GM18520 (cell line): ENCODE data around the gene PTPRK.
"Not testable (repeated sequence)": the region's sequence is repeated elsewhere in the genome, so short reads cannot be mapped to it uniquely, and the experiment has no call there.

Source experiments
- ATAC-seq: cut with Tn5 transposase; IDR thresholded peaks from one replicate; pipeline ENCODE4 v1.9.1; 2021; ENCODE audit not compliant: unreplicated experiment

The PTPRK gene

DNA sequence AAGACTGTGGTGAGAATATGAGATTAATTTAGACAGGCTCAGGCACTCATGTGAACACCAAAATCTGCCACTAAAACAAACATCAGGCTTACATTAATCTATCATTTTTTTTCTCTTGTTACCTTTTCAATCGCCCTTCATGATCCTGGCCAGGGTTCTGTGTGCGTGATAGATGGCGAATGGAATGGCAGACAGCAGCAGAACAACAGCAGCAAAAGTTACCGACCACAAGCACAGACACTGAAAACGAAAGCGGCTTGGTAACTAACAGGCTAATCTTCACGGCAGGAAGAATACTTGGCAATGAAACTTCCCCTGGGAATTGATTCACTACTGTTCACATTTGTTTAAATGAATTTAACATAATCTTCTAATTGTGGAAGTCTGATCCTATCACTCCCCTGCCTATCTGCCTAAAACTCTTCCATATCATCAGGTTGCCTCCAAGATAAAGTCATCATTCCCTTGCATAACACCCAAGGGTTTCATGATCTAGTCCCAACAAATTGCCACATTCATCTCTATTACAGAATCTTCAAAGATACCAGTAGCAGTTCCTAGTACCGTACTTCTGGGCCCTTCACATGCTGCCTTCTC lies 28.7 kb downstream of the PTPRK start:
- ATAC-seq = peak; percentile 38

- no peak for ATAC-seq
Observed at GRCh38 chr6:128491100-128491581, 29.3 kb downstream of the PTPRK start.

DNA sequence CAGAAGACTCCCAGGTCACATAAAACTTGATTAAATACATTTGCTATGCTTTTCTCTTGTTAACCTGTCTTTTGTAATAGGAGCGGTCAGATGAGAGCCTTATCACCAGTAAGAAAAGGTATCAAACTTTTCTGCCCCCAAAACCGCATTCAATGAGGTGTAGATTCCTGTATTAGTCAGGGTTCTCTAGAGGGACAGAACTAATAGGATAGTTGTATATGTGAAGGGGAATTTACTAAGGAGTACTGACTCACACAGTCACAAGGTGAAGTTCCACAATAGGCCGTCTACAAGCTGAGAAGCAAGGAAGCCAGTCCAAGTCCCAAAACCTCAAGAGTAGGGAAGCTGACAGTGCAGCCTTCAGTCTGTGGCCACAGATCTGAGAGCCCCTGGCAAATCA lies 32.7 kb downstream of the PTPRK start:
- ATAC-seq = no peak

- no peak for ATAC-seq
Observed at GRCh38 chr6:128487055-128487454, 33.3 kb downstream of the PTPRK start.

GRCh38 chr6:128486580-128486979 lies 33.8 kb downstream of the PTPRK start:
- ATAC-seq = not testable (repeated sequence)

DNA sequence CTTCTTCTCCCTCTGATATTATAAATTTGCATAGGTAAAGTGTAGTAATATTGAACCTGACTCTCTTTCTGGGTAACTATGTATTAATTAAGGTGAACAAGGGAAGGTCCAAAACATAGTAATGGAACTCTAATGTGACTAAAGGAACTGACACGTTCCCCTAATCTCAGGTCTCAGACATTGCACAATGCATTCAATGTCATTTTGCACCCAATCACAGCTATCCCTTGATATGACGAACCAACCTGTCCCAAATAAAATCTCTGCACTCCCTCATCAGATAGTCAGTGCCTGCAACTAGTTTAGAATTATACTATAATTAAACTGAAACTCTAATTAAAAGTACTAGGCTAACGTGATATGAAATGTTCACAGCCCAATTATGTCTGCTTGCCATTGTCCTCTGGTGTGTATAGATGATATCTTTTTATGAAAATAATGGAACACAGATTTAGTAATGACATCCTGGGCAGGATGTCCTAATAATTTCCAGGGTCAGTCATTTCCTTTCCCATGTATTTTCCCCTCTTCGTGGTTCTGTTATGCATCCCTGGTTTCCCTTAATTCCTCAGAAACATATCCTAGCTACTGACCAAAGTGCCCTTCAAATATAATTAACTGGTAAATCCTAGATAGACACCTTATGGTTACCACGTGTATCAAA lies 36.8 kb downstream of the PTPRK start:
- no peak for ATAC-seq

DNA sequence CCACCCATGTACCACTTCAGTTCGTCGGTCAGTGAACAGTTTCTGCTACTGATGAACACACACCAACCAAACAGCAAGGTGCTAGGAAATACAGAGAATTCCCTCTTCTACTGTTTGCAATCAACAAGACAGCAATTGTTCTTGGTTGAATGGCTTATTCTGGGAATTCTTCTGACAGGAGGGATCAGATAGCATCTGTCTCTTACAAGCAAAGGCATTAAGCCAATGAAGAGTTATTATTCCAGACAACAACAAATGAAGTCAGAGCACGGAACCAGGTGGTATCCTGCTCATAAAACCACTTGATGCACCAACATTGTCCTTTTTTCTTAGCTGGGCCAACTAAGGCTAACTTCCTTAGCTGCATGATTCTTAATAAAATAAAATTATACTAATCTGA lies 37.8 kb downstream of the PTPRK start:
- ATAC-seq = no peak

GRCh38 chr6:128479991-128480390 lies 40.4 kb downstream of the PTPRK start:
- ATAC-seq = no peak

GRCh38 chr6:128479048-128479666 lies 41.2 kb downstream of the PTPRK start:
- ATAC-seq = no peak

DNA sequence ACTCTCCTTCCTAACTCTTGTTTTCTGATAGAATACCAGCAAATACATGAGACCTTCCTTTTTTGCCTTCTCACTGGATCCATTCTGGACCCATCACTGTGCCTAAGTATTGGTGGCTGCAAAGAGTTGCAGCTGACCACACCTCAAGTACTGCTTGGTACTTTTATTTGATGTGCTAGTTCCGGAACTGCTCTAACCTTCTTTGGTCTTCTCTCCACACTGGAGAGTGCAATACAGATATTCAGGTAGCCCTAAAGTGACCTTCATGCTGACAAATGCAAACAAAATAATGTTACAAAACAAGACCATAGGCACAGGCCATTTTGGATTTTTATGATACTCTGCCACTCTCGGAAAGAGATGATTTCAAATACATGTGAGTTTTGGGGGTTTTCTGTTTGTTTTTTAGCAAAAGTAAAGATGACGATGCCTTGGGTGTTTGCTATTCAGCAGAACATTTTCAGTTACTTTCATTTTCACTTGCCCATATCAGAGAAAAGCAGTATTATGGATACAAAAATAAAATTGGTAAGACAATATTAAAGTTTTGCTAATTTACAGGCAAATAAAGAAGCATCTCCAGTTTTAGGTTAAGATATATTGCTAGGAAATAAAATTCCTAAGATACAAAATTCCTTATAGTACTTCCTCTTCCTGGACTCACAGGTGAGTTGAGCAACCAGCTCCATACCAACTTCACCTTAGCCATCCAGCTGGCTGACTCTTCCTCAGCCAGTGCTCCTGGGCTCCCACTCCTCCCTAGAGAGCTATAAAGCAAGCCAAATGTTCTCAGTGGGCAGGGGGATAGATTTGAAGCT lies 42.0 kb downstream of the PTPRK start:
- ATAC-seq = no peak

GRCh38 chr6:128474933-128475332 lies 45.5 kb downstream of the PTPRK start:
- ATAC-seq = no peak

DNA sequence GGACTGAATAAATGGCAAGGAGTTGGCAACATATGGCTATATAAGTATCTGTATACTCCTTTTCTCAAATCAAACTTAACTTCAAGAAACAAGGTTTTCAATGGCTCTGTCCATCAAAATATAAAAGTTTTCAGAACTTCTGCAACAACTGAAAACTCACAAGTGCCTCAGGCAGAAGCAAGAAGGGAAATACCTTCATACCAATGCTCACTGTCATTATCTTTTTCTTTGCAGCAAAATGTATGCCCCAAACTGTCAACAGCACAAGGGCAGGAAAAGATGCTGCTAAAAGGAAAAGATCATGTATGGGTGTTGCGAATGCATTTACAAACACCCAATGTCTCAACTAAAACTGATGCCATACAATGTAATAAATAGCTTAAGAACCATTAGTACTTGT lies 45.9 kb downstream of the PTPRK start:
- ATAC-seq = no peak

- no peak for ATAC-seq
Observed at GRCh38 chr6:128471907-128472306, 48.5 kb downstream of the PTPRK start.

GRCh38 chr6:128465368-128466343 lies 54.7 kb downstream of the PTPRK start:
- ATAC-seq = no peak

- ATAC-seq = no peak
Observed at GRCh38 chr6:128464790-128465189, 55.6 kb downstream of the PTPRK start.

DNA sequence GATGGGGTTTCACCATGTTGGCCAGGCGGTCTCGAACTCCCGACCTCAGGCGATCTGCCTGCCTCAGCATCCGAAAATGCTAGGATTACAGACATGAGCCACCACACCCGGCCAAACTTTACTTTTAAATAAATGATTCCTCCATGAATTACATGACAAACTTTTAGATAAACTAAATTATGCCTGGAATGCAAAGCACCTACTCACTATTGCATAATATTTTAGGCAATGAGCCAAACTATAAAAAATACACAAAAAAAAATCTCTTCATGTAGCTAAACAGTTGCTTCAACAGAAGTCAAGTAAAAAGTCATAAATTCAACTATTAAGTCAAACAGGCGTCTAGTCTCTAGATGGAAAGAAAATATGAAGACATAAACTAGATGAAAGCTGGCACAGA lies 56.5 kb downstream of the PTPRK start:
- ATAC-seq = no peak

DNA sequence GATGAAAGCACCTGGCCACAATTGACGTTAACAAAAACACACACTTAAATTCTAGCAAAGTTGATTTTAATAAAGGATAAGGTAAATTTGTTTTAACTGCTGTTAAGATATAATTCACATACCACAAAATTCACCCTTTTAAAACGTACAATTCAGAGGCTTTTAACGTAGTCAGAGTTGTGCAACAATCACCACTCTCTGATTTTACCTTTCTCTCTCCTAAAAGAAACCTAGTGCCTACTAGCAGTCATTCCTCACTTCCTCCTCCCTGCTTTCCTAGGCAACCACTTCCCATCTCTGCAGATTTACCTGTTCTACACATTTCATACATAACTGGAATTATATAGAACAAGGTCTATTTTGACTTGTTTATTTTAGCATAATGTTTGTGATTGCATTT lies 58.9 kb downstream of the PTPRK start:
- ATAC-seq = no peak

- ATAC-seq = no peak
Observed at GRCh38 chr6:128456510-128457230, 63.7 kb downstream of the PTPRK start.

- no peak for ATAC-seq
Observed at GRCh38 chr6:128455959-128456358, 64.4 kb downstream of the PTPRK start.

DNA sequence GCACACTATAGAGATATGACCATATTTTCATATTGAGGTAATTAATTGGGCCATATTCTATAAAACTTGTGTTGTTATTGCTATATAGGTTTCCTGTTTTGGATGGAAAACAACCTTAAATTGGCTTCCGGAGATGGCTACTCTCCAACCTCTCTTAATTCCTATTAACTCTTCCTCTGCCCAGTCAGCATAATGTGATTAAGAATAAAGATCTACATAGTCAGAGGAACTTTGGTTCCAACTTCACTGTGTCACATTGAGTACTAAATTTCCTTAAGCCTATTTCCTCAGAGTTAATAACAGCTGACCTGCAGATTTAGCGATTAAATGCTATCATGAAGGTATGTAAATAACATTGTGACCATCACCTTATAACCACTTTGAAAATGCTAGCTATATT lies 67.7 kb downstream of the PTPRK start:
- no peak for ATAC-seq
